Stimulated activated CD8-positive, alpha-beta memory T cell treated with anti-CD3 and anti-CD28 coated beads, Interleukin-15, amount 100 ng/mL, for 1 hour (primary cell): ENCODE results near the gene ZNF362.

Source experiments
- DNase-seq: peaks from one replicate; pipeline ENCODE4 v3.0.0-alpha.2; 2020; ENCODE audit warnings: low read depth

The ZNF362 gene

DNA sequence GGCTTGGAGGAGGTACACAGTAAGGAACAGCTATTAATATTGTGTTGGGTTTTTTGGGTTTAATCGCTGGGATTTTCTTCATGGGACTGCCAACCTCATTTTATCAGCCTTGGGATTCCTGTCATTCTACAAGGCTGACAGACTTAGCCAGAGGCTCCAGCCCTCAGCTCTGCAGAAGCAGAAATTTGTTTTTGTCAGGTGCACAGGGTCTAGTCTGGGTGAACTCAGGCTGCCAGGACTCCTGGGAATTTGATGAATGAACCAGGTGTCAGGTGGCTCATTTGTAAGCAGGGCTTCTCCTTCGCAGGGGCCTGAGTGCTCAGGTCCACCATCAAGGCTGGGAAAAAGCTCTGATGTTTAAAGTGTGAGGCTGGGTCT is 11.5 kb upstream of the ZNF362 start:
- no peak for DNase-seq

DNA sequence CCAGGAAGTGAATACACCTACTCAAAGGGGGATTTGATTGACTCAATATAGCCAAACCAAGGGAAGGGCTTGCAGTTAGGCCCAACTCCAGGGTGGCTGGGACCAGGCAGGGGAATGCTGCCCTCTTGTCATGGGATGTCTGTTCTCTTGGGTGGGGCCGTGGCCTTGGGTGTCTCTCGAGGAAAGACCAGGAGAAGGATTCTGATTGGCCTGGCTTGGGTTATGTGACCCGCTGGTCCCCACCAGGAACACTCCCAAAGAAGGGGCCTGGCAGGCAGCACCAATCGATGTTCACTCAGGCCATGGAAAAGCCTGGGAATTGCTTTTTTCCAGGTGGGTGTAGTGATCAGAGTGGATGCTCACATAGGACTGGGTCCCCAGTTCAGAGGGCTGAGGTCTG is 10.1 kb upstream of the ZNF362 start:
- DNase-seq: no peak

DNA sequence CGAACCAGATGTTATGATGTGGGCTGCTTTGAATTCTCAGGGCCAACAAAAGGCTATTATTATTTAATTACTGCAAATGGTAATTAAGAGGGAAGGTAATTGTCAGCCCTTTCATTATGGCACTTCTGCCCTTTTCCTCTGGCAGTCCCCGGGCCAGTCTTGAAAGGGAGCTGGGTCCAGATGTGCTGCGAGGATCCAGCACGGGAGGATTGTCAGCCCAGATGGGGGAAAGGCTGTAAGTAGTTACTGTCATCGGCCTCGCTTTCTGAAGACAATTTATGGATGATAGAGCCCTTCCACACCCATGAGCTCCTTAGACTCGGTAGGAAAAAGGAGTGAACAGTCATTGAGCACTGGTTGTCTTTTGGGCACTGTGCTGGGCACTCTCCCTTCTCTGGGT is 8.7 kb upstream of the ZNF362 start:
- DNase-seq: no peak

DNA sequence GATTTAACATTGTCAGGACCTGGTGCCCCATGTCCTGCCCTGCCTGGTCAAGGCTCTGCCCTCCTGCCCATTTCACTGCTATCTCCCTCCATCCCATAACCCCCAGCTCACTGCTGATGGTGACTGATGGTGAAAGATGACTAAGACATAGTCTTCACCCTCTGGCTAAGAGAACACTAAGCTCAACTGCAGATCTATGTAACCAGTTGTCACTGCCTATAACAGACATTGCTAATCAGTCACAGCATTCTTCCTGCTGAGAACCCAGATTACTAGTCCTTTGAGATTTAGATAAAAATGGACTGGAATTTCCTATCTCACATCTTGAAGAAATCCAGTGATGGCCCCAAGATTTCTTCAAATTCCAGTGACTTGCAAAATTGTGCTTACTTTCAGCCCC is 8.0 kb upstream of the ZNF362 start:
- DNase-seq: no peak

DNA sequence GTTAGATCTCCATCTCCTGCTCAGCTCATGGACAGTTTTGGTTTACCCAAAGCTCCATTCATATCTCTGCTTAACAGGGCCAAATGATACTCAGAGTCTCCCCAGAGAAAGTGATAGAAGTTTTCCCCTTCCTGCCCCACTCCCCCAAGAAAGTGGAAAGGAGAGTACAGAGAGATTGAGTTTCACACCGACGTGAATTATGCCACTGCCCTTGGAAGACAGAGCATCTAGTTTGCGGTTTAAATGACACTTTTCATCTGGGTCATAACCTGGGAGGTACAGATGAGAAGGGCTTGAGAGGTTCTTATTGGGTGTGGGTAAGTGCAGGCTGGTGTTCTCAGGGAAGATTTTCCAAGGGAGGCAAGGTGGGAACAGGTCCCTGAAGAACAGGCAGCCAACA is 6.9 kb upstream of the ZNF362 start:
- DNase-seq: no peak

DNA sequence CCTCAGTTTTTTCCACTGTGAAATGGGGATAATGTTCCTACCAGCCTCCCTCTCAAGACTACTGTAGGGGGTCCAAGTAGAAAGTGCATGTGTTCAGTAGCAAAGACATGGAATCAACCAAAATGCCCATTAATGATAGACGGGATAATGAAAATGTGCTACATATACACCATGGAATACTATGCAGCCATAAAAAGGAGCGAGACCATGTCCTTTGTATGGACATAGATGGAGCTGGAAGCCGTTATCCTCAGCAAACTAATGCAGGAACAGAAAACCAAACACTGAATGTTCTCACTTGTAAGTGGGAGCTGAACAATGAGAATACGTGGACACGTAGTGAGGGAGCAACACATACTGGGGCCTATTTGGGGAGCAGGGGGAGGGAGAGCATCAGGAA is 6.1 kb upstream of the ZNF362 start:
- no peak for DNase-seq

DNA sequence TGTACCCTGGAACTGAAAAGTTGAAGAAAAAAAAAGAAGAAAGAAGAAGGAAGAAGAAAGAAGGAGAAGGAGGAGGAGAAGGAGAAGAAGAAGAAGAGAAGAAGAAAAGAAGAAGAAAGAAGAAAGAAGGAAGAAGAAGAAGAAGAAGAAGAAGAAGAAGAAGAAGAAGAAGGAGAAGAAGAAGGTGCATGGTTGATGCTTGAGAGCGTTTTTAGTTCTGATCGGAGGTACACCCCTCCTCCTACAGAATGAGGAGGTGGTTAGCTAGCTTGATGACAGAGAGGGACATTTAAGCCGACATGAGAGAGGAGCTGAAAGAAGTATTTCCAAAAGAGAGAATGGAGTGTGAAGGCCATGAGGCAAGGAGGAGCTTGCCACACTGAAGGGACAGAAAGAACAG is 5.6 kb upstream of the ZNF362 start:
- DNase-seq: no peak

DNA sequence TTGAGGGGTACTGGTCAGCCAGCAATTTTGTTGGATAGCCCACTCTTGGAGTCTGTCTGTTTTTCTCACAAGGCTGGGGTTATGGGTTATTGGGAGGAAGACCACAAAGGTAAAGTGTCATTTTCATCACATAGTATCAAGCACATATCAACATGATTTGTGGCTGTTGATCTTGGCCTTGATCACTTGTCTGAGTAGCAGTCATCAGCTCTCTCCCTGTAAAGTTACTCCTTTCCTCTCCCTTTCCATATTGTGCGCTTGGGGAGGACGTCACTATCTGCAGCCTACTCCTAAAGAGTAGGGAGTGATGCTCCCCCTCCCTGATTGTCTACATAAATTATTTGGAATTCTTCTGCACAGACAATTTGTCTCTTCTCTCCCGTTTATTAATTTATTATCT is 1.8 kb upstream of the ZNF362 start:
- DNase-seq: no peak

DNA sequence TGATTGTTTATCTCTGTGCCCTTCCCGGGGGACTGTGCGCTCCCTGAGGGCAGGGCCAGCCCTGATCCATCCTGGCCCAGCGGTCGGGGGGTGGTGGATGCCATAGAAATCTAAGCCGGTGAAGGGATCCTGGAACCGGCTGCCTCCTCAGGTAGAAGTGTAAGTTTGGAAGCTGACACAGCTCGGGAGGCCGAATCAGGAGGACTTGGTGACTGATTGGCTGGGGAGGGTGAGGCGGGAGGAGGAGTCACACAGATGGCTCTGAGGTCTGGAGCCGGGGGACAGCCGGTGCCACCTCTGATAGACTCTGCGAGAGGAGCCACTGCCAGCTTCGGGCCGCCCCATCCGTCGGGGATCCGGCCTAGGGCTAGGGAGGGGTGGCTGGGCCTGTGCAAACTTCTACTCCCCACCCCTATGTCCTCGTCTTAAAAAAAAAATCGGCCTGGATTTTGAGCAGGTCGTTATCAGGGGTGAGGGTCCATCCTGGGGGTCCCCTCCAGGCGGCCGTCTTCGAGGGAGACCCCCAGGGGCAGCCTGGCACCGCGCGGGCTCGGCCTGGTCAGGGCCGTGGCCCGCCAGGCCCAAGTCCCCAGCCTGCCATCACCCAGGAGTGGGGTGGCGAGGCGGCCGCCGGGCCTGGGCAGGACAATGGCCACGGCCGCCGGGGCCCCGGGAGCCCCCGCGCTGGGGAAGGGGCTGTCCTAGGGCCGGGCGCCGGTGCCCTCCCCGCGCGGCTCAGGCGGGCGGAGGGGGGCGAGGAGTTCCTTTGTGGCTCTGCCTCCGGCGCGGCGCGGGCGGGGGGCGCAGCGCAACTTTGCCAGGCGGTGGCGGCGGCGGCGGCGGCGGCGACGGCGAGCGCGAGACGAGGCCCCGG is 708 bp upstream of the ZNF362 start:
- DNase-seq: no peak

DNA sequence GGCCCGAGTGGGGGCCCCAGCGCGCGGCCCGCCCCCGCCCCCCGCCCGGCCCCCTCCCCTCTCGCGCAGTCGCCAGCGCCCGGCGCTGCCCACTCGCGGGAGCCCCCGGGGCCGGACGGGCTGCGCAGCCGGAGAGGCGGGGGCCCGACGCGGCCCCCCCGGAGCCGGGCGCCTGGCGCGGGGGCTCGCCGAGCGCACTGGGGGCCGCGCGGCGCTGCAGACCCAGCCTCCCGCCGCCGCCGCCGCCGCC is 146 bp upstream of the ZNF362 start:
- no peak for DNase-seq

DNA sequence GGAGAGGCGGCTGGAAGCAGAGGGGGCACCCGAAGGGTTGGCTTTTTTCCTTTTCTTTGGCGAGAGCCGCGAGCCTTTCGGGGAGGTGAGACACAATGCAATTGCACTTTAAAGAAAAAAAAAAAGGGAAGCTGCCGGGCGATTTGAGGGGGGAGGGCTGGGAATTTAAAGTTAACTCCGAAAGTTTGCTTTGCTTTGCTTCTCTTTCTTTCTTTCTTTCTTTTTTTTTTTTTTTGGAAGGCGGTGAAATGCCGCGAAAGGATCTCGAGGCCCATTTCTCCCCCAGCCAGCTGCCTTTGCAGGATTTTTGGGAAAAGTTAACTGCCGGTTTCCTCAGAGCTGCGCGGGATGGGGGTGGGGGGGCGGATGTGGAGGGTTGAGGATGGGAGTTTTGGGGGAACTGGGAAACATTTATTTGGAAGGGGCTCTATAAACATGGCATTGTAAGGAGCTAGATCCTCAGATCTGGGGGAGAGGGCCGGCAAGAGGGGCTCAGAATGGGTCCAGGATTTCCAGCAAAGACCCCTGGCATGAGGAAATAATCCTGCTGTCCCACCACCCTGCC is 997 bp downstream of the ZNF362 start:
- no peak for DNase-seq

DNA sequence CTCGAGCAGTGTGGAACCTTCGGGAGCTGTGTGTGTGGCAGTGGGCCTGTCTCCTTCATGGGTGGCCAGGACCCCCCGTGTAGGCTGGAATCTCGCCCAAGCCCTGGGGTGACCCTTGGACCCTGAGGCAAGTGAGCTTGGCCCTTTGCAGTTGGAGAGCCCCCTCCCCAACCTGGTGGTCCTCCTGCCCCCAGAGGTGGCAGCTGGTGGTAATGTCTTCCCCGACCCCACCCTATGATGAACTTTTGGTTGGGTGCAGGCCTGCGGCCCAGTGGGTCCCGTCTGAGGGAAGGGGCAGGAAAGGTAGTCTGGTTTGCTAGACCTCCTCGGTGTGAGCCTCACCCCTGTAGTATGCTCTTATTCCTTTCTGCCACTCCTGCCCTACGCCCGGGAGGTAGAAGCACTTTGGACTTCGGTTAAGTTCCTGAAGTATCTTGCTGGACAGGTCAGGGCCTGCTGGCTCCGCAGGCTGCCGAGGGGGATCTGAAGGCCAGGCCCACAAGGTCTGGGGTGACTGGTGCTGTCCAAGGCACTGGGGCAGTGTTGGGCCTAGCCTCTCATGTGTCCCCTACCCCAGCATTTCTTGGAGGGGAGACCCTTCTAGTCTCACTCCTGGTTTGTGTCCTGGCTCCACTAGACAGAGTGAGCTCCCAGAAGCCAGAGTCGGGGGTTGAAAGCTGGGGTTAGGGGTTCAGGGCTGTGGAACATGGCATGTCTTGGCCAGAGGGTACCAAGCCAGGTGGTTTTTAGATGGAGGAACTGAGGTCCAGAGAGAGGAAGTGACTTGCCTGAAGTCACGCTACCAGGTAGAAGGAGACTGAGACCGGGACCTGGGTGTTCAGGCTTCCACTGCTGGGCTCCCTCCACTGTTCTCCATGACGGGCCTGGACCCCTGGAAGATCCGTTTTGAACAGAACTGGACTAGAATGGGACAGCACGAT is 1.8 kb downstream of the ZNF362 start:
- no peak for DNase-seq

DNA sequence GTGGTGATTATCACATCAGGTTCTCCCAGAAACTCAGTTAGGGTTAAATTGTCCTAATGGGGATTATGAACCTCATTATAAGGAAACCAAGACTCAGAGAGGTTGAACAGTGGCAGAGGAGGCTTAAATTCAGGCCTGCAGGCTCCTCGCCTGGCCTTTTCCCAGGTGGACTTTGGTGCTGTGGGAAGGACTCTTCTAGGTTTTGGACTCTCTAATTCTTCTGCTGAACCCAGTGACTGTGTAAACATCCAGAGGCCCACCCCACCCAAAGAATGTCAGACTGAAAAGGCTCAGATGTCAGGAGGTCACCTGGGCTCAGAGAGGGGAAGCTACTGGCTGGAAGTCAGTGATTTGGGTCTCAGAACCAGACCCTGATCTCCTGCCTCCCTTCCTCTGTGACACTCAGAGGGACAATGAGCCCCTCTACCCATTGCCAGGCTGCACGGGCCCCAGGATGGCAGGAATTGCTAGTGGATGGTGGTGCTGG is 2.5 kb downstream of the ZNF362 start:
- DNase-seq: no peak

DNA sequence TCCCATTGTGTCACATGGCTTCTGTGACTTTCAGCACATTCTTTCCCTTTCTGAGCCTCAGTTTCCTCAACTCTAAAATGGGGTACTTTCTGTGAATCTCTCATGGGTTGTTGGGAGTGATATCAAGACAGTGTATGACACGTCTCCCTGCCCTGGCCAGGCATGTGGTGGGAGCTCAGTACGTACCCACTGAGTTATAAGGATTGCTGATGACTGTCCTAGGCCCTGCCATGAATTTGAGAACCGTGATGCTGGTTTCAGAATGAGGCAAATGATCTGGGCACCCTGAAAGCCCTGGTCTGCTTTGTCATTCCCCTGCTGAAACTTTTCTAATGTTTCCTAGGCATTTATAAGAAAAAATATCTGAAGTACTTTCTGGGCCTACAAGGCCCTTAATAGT is 3.6 kb downstream of the ZNF362 start:
- DNase-seq: no peak

DNA sequence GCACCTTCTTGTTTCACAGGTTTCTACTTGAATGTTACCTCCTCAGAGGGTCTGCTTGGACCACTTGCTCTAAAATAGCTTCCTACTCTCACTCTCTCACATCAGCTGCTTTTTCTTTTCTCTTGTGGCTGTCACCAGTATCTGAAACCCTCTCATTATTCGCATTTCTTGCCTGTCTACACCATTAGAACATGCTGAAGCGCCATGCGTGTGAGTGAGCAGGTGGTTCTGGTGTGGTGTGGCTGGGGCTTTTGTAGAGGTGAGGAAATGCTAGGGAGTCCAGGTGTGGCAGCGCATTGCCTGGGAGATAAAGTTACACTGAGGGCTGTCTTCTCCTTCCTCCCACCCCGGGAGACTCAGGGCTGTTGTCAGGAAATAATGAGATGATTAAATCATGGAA is 4.1 kb downstream of the ZNF362 start:
- no peak for DNase-seq

DNA sequence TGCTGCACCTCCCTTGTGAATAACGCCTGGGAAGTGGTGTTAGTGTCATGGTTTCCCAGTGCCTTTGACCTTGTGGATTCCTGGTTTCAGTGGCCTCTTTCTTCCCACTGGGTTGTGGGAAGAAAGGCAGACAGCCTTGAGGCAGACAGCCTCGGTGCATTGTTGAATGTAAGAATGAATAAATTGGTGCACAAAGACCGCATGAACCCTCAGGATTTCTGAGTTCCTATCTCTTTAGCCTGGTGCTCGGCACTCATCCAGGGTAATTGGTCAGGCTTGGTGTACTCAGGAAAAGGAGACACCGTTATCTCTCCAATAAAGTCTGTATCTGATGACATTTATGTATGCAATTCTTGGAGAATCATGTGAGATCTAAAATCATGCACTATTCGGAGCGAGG is 5.1 kb downstream of the ZNF362 start:
- DNase-seq: no peak

DNA sequence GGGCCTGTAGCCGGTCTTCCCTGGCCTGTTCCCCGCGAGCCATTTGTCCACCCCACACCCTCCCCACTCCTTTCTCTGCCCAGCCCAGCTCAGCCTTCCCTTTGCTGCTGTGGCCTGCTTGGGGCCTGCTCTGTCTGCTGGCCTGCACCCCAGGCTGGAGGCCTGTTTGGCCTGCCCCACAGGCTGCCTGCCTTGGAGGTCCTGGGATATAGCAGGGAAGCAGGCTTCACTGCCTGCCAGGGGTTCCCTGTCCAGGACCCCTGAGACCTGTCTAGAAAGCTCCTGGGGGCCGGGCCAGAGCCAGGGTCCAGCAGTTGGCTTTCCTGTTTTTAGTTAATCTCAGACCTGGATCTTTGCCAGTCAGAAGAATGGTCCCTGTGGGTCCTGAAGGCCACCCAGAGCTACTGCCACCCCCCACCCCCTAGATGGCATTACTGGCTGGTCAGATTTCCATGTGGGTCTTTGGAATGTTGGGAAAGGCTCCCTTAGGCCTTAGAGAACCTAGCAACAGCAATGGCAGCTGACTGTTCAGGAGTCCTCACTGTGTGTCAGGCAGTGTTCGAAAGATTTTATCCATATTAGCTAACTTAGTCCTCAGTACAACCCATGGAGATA is 7.7 kb downstream of the ZNF362 start:
- DNase-seq: no peak

DNA sequence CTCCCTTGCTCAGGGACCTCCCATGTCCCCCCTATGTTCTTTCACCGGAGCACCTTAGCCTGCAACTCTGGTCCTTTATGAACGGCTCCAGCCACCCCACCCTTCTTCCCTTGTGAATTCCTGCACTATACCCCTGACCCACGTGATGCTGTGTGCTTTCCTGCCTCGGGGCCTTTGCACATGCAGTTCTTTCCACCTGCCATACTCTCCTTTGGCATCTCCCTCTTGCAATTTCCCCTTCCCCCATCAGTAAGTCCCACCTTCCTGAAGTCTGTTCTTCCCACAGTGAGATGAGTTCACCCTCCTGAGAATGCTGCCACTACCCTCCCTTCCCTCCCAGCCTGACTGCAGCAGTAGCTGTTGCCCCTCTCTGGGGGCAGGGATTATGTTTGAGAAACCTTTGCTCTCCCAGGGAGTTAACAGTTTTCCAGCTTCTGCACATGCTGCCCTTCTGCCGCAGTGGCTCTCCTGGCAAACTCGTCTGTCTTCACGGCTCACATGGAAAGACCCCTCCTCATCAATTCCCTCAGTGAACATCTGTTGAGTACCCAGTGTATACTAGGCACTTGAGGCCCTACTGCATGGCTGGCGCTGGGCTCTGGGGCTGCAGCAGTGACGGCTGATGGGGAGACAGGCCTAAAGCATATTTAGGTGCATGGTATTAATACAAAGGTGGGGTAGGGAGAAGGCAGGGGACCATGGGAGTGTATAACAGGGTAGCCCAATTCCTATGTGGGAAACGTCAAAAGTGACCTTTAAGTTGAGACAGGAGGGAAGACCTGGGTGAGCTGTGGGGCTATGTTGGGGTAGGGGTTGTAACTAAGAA is 9.7 kb downstream of the ZNF362 start:
- no peak for DNase-seq

DNA sequence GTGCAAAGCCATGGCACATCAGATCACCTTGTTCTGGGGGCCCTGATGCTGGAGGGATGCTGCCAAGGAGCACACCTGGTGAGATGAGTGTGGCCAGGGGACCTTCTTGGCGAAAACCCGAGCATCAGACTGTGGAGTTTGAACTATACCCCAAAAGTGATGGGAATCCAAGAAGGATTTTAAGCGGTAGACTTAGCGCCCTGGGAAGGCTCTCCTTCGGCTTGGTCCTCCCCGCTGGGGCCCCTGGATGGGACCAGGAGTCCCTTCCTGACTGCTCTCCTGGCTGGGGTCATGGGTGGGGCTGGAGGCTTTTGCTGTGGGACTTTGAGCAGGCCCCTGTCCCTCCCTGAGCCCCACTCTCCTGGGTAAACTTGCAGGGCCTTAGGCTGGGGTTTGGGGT is 10.5 kb downstream of the ZNF362 start:
- DNase-seq: no peak

DNA sequence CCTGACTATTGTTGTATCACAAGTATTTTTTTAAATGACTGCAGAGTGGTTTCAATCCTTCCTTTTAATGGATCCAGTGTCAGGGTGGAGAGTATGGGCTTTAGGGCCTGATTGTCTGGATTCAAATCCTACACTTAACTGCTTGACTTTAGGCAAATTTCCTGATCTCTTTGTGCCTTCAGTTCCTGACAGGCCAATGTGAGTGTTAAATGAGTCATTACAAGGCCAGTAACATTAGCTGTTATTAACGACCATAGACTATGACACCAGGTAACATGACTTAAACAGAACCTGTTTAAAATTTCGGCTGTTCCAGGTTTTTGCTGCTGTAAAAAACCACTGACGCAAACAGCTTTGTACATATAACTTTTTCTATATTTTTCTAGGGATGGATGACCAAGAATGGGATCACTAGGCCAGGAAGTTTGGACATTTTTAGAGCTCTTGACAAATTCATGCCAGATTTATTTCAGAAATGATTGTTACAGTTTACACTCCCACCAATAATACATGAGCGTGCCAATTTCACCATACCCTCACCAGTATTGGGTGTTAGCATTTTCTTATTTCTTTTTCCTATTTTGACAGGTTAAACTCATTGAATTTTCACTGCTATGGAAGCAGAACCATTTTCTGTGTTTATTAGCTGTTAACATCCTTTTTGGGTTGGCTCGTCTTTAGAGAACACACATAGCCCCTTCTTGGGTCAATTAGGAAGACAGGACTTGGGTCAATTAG is 11.3 kb downstream of the ZNF362 start:
- DNase-seq: no peak

DNA sequence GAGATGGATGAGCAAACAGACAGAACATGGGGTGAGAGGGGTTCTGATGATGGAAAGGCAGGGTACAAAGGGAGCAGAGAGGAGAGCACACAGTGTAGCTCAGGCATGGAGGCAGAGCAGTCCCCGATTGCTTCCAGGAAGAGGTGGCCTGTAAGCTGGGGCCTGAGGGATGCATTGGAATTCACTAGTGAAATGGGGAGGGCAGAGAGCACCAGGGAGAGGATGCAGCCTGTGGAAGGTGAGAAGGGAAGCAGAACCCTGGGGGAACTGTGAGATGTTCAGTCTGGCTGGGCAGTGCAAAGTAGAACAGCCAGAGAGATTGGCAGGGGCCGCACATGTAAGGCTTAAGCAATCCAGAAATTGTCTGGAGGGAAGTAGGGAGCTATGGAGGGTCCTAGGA is 12.2 kb downstream of the ZNF362 start:
- DNase-seq: no peak
